Kidney (tissue), 14 donors: ENCODE measurements around the gene PPP1CB. TPM values are rescaled to one million over a fixed set of nuclear protein-coding genes. Genes with fewer than 3 reads are reported as not detected.
A peak's percentile ranks its signal among the peaks of the same experiment; 100 is the strongest.

Experiments used
- DNase-seq, 5 donors: peaks; one replicate each; pipeline ENCODE4 v3.0.0-alpha.2; 2013 to 2020
- FAIRE-seq: peaks from 2 replicates; lab custom pipeline; 2012; peaks lifted over from hg19 to GRCh38; lab: Jason Lieb, UNC
- H3K27ac ChIP-seq, 2 donors: one replicate each; pipeline ENCODE4 v1.7.0; 2013; ENCODE audit warnings: low read depth in 2 of 2, low read length in 2 of 2, inconsistent platforms in 1 of 2
- H3K27me3 ChIP-seq: one replicate; pipeline ENCODE4 v1.7.1; 2013; ENCODE audit warnings: low read length, inconsistent platforms; ENCODE audit not compliant: control insufficient read depth, insufficient read depth
- H3K36me3 ChIP-seq, 3 donors: one replicate each; pipeline versions ENCODE4 v1.7.0 to v1.7.1; 2013; ENCODE audit warnings: low read length in 3 of 3, control low read depth in 1 of 3, inconsistent platforms in 1 of 3; ENCODE audit not compliant: insufficient read depth in 3 of 3, control insufficient read depth in 2 of 3
- H3K4me1 ChIP-seq, 3 donors: one replicate each; pipeline versions ENCODE4 v1.7.0 to v1.7.1; 2013; ENCODE audit warnings: low read length in 3 of 3, inconsistent platforms in 1 of 3, low read depth in 1 of 3; ENCODE audit not compliant: control insufficient read depth in 2 of 3, insufficient read depth in 2 of 3
- H3K4me3 ChIP-seq, 3 donors: one replicate each; pipeline versions ENCODE4 v1.7.0 to v1.8.1; 2013; ENCODE audit warnings: low read length in 3 of 3, control low read depth in 1 of 3, inconsistent platforms in 1 of 3
- H3K9ac ChIP-seq, 3 donors: one replicate each; pipeline versions ENCODE4 v1.7.0 to v1.7.1; 2013; ENCODE audit warnings: low read length in 3 of 3, control low read depth in 1 of 3, inconsistent platforms in 1 of 3
- H3K9me3 ChIP-seq, 3 donors: one replicate each; pipeline versions ENCODE4 v1.7.0 to v1.7.1; 2013; ENCODE audit warnings: low read length in 3 of 3, control low read depth in 1 of 3, inconsistent platforms in 1 of 3; ENCODE audit not compliant: control insufficient read depth in 2 of 3, insufficient read depth in 1 of 3
- intact Hi-C: fragments of 100-400 bp; cut with DNase I; formaldehyde crosslinking; loops from one replicate; pipeline ENCODE4 v1.11.1; 2022
- polyA plus RNA-seq: library from polyadenylated mRNA; stranded (reverse); fragments of 350-450 nt; fragmentation: Illumina TruSeq; extraction: RNeasy Lipid Tissue Mini Kit (QIAGEN cat#74804); gene quantifications from one replicate; pipeline ENCODE4 v1.2.3, GENCODE V29; 2014; ENCODE audit warnings: low read depth, low replicate concordance; ENCODE audit not compliant: insufficient read depth
- total RNA-seq: library from RNA; stranded (reverse); fragmentation: NEBNext Ultra II Directional; extraction: Animal tissue kit (Norgen Biotek cat#: 25700); gene quantifications from one replicate; pipeline ENCODE4 v1.2.1, GENCODE V29; 2021
- TF ChIP-seq, protein P1 (sequence below): IDR thresholded peaks from 3 replicates; pipeline ENCODE4 v1.5.1; 2012; ENCODE audit warnings: mild to moderate bottlenecking, moderate library complexity, borderline replicate concordance; ENCODE audit not compliant: insufficient read depth; ENCODE audit errors: extremely low read depth
- donor health status: control.
- donor health status: control.
- donor health status: control.
- donor health status: control.
- donor health status: control.
- donor health status: DM: yes; HTN: yes; CAD: no.
- donor health status: Normal renal cell carcinoma (clear cell type).

PPP1CB gene
- total and polyA plus RNA-seq, 2 donors from 2014 or later, result 63.3 to 358 TPM

DNA sequence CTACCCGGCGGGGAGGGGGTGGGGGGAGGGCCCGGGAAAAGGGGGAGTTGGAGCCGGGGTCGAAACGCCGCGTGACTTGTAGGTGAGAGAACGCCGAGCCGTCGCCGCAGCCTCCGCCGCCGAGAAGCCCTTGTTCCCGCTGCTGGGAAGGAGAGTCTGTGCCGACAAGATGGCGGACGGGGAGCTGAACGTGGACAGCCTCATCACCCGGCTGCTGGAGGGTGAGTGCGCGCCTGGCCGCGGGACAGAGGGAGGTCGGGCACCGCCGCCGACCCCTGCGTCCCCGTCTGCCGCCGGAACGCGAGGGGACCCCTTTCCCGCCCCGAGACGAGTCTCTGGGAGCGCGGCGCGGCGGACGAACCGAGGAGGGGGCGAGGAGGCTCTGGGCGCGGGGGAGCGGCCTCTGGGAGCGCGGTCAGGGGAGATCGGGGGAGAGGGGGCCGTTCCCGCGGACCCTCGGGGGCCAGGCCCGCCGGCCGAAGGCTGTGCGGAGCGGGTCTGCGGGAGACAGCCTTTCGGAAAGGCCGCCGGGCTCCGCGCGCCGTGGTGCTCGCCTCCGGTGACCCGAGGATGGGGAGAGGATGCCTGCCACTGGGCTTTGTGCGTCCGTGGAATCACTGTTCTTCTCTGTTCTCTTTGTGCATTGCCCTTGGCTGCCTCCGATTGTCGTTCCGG, 463 bp downstream of the PPP1CB start:
- TF ChIP-seq, protein P1, sequence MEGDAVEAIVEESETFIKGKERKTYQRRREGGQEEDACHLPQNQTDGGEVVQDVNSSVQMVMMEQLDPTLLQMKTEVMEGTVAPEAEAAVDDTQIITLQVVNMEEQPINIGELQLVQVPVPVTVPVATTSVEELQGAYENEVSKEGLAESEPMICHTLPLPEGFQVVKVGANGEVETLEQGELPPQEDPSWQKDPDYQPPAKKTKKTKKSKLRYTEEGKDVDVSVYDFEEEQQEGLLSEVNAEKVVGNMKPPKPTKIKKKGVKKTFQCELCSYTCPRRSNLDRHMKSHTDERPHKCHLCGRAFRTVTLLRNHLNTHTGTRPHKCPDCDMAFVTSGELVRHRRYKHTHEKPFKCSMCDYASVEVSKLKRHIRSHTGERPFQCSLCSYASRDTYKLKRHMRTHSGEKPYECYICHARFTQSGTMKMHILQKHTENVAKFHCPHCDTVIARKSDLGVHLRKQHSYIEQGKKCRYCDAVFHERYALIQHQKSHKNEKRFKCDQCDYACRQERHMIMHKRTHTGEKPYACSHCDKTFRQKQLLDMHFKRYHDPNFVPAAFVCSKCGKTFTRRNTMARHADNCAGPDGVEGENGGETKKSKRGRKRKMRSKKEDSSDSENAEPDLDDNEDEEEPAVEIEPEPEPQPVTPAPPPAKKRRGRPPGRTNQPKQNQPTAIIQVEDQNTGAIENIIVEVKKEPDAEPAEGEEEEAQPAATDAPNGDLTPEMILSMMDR, result no peak
- peaks cover 0 to 13% (median 12%) of the 10 kb centered on the region in 3 donors for H3K4me1 ChIP-seq
- DNase-seq (peak in 2 of 5 donors; percentile 63 to 65), FAIRE-seq (no peak)
- peaks cover 0 to 2% (median 0%) of the 10 kb centered on the region in 3 donors for H3K36me3 ChIP-seq
- peak overlapping the region; percentile 92 to 98 (median 94) for H3K4me3 ChIP-seq
- intact Hi-C loops, result no loop called here
- peak overlapping the region; percentile 88 to 97 (median 94) for H3K9ac ChIP-seq
- H3K27me3 ChIP-seq, result no peaks in the 10 kb centered on the region
- peak overlapping the region; percentile 99 for H3K27ac ChIP-seq
- H3K9me3 ChIP-seq, result no peaks in the 10 kb centered on the region

DNA sequence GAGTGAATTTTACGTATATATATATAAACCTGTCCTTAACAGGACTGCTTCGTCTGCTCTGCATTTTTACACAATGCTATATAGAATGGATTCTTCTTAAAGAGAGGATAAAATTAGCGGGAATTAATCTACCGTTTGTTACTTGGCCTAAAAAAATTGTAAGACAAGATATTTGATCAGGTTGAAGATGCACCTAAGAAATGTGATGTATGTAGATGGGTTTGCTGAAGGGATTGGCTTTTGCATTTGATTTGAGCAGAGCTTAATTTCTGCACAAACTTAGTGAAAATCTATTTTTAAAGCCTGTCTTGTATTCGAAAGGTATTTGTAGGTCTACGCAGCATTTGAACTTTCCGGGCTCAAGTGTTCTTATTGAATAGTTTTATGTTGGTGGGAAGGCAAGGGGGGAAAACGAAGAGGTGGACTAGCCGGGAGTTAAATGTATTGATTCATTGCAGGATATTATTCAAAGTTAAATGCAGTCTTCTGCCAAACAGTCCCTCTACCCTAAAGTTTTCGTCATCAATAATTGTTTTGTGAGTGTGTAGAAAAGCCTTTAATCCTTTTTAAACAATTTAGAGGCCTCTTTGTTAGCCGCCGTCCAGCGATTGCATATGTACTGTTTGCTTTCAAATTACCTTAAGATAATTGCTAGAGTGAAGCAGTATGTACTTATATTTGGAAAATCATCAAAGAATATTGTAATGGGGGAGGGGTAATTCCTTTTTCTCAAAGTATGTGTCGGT, 1.2 kb downstream of the PPP1CB start:
- H3K27me3 ChIP-seq, result no peaks in the 10 kb centered on the region
- peak overlapping the region; percentile 92 to 98 (median 94) for H3K4me3 ChIP-seq
- TF ChIP-seq, protein P1, result no peak
- peak overlapping the region; percentile 99 for H3K27ac ChIP-seq
- intact Hi-C loops, result no loop called here
- DNase-seq (peak in 2 of 5 donors; percentile 46 to 63), FAIRE-seq (no peak)
- H3K36me3 ChIP-seq, result peaks cover 0 to 2% (median 0%) of the 10 kb centered on the region in 3 donors
- peak overlapping the region; percentile 88 to 97 (median 94) for H3K9ac ChIP-seq
- H3K4me1 ChIP-seq, result peaks cover 0 to 18% (median 17%) of the 10 kb centered on the region in 3 donors
- no peaks in the 10 kb centered on the region for H3K9me3 ChIP-seq

DNA sequence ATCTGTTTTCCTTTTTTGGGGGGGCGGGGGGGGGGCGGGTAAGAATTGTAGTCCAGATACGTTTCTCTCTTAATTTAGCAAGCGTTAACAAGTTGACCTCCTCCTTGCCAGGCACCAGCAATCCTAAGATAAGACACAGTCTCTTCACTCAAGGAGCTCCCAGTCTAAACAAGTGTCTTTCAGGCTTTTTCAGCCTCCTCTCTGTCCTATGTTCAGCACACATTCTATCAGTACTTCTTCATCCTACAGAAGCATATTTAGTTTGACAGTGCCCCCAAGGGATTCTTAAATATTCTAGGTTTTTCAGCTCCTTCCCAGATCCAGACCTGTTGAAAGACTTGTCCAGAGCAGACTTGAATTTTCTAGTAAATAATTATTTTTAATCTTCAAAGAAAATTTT, 2.7 kb downstream of the PPP1CB start:
- peaks cover 2 to 9% (median 2%) of the 10 kb centered on the region in 3 donors for H3K36me3 ChIP-seq
- H3K27ac ChIP-seq, result peak overlapping the region in 1 of 2 donors; percentile 41
- FAIRE-seq (no peak), DNase-seq (peak in 2 of 5 donors; percentile 21 to 29)
- H3K9ac ChIP-seq, result no peak overlapping the region
- H3K27me3 ChIP-seq, result no peaks in the 10 kb centered on the region
- intact Hi-C loops, result no loop called here
- no peaks in the 10 kb centered on the region for H3K9me3 ChIP-seq
- H3K4me1 ChIP-seq, result peaks cover 0 to 23% (median 17%) of the 10 kb centered on the region in 3 donors
- TF ChIP-seq, protein P1, result no peak
- peak overlapping the region in 2 of 3 donors; percentile 18 to 41 for H3K4me3 ChIP-seq
